Heart left ventricle (tissue), 16 donors: ENCODE data around the gene TAGLN2. TPM values are rescaled to one million over a fixed set of nuclear protein-coding genes. Genes with fewer than 3 reads are reported as not detected.

ENCODE experiments used
- ATAC-seq, 4 donors: fragments of 200-7000 bp; cut with Tn5 transposase; one replicate each; pipeline ENCODE4 v1.9.1; 2020 to 2022; ENCODE audit warnings: moderate library complexity in 4 of 4, mild to moderate bottlenecking in 3 of 4, moderate number of reproducible peaks in 1 of 4
- DNase-seq, 5 donors: peaks; one replicate each; pipeline ENCODE4 v3.0.0-alpha.2; 2020
- H3K27ac ChIP-seq, 12 donors: fragments of 200-600 bp; sonication (generic) in 4 of 12; one replicate each; pipeline versions ENCODE4 v1.5.0 to v1.8.0; 2016 to 2022; ENCODE audit warnings: mild to moderate bottlenecking in 2 of 12
- H3K27me3 ChIP-seq, 9 donors: fragments of 200-600 bp; sonication (generic) in 2 of 9; one replicate each; pipeline versions ENCODE4 v1.5.1 to v1.8.0; 2016 to 2022; ENCODE audit warnings: mild to moderate bottlenecking in 3 of 9
- H3K36me3 ChIP-seq, 9 donors: fragments of 200-600 bp; sonication (generic) in 2 of 9; one replicate each; pipeline versions ENCODE4 v1.5.0 to v1.8.0; 2018 to 2022; ENCODE audit warnings: mild to moderate bottlenecking in 2 of 9
- H3K4me1 ChIP-seq, 12 donors: fragments of 200-600 bp; sonication (generic) in 4 of 12; one replicate each; pipeline versions ENCODE4 v1.5.0 to v1.8.0; 2016 to 2022; ENCODE audit warnings: mild to moderate bottlenecking in 3 of 12
- H3K4me3 ChIP-seq, 12 donors: fragments of 200-600 bp; sonication (generic) in 4 of 12; one replicate each; pipeline versions ENCODE4 v1.5.0 to v1.8.0; 2017 to 2022; ENCODE audit warnings: mild to moderate bottlenecking in 9 of 12, moderate library complexity in 4 of 12
- H3K9me3 ChIP-seq, 12 donors: fragments of 200-600 bp; sonication (generic) in 4 of 12; one replicate each; pipeline versions ENCODE4 v1.5.0 to v1.8.0; 2016 to 2022; ENCODE audit warnings: mild to moderate bottlenecking in 1 of 12
- POLR2A ChIP-seq, 2 donors: fragments of 450-650 bp; IDR thresholded peaks; one replicate each; pipeline ENCODE4 v1.6.1; 2017; ENCODE audit warnings: antibody characterized with exemption in 2 of 2, mild to moderate bottlenecking in 2 of 2, moderate library complexity in 2 of 2
- WGBS, 4 donors: extraction: QIAGEN DNeasy Blood & Tissue Kit in 2 of 4; methylation state at CpG; one replicate each; pipeline versions ENCODE4 v1.1.5 to v1.1.7; 2013 to 2018; 5-methylcytosine and 5-hydroxymethylcytosine counted together
- intact Hi-C, 10 donors: fragments of 100-400 bp; cut with DNase I; formaldehyde crosslinking; loops; one replicate each; pipeline versions ENCODE4 v1.11.1 to v1.14.2; 2022
- polyA plus RNA-seq, 2 donors: library from polyadenylated mRNA; stranded (reverse); fragments of 200-250 nt; gene quantifications; one replicate each; pipeline ENCODE4 v1.2.3, GENCODE V29; 2013
- total RNA-seq, 9 donors: library from RNA; depleted of rRNA in 2 of 9; stranded (reverse); fragments of >200 nt in 2 of 9; fragmentation: NEBNext Ultra II Directional in 3 of 9; extraction: Animal tissue kit (Norgen Biotek cat#: 25700) in 3 of 9; gene quantifications; one replicate each; pipeline versions ENCODE4 v1.1.0 to v1.2.4, GENCODE V29; 2016 to 2023
- TF ChIP-seq, protein P1 (sequence below), 12 donors: fragments of 200-600 bp; sonication (generic) in 4 of 12; IDR thresholded peaks; one replicate each; pipeline versions ENCODE4 v1.5.0 to v1.8.0; 2018 to 2022; ENCODE audit warnings: antibody characterized with exemption in 12 of 12, mild to moderate bottlenecking in 5 of 12
- donor health status: ischemic (EF 13 %, LVEDD 7.1; RV severe dilation, severe dysfunction).
- donor health status: healthy with polysubstance abuse.
- donor health status: DM: no; HTN: yes; CAD: no.
- donor health status: DM: no; HTN: no; CAD: no.
- donor health status: ischemic (EF 25% LVEDD 6.9; RV normal size, moderate dysfunction).
- donor health status: ischemic (EF 25% LVEDD 5.7; RV mildly dilated, moderate dysfunction).
- donor health status: healthy.
- donor health status: DM: yes; HTN: yes; CAD: no.
- donor health status: ischemic (EF 35%, LVEDD 5.7; RV mildly dilated, moderate dysfunction).
- donor health status: nonischemic (EF 11% LVEDD 7.7; RV severe dilation, severe dysfunction).
- donor health status: DM: yes; HTN: yes; CAD: no.
- donor health status: PGD.
- donor health status: ischemic (EF 29% LVEDD 5.4; RV normal size, mild dysfunction).
- donor health status: nonischemic (EF 23%, LVEDD 6.1; RV moderate dilation, normal function).

TAGLN2 gene
- total and polyA plus RNA-seq, 11 donors: 84.3 to 246 (median 131) TPM

DNA sequence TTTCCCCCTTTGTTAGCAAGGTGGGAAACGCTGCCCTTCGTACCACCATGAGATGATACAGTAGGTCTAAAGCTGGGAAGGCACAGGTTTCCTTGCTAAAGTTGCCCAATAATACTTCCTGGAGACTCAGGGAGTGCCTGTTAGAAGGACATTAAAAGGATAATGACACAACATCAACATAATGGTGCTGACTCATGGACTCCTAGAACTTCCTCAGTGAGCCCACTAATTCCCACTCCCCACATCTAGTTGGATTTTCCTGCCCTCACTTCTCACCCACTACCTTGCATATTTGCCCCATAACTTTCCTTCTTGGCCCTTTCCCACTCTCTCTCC lies 42.8 kb downstream of the TAGLN2 start:
- H3K27ac ChIP-seq: no peak overlapping the region
- H3K27me3 ChIP-seq: no peaks in the 10 kb centered on the region
- H3K9me3 ChIP-seq: no peaks in the 10 kb centered on the region
- intact Hi-C loops: loop anchor here in 1 of 10 donors (10.0 kb wide), 1 partner anchor 668 kb away; no protein-coding TSS in a partner anchor
- no peak for TF ChIP-seq POLR2A (IDR thresholded peaks at IDR 0.05)
- TF ChIP-seq, protein P1, sequence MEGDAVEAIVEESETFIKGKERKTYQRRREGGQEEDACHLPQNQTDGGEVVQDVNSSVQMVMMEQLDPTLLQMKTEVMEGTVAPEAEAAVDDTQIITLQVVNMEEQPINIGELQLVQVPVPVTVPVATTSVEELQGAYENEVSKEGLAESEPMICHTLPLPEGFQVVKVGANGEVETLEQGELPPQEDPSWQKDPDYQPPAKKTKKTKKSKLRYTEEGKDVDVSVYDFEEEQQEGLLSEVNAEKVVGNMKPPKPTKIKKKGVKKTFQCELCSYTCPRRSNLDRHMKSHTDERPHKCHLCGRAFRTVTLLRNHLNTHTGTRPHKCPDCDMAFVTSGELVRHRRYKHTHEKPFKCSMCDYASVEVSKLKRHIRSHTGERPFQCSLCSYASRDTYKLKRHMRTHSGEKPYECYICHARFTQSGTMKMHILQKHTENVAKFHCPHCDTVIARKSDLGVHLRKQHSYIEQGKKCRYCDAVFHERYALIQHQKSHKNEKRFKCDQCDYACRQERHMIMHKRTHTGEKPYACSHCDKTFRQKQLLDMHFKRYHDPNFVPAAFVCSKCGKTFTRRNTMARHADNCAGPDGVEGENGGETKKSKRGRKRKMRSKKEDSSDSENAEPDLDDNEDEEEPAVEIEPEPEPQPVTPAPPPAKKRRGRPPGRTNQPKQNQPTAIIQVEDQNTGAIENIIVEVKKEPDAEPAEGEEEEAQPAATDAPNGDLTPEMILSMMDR (IDR thresholded peaks at IDR 0.05): no peak
- no peak overlapping the region for H3K4me3 ChIP-seq
- DNase-seq (no peak), ATAC-seq (no peak)
- H3K4me1 ChIP-seq: peaks cover 0 to 36% (median 0%) of the 10 kb centered on the region in 12 donors
- 79 to 89% (median 87%) methylated on average over 2 of the region's 2 CpGs for WGBS, 4 donors
- no peaks in the 10 kb centered on the region for H3K36me3 ChIP-seq

DNA sequence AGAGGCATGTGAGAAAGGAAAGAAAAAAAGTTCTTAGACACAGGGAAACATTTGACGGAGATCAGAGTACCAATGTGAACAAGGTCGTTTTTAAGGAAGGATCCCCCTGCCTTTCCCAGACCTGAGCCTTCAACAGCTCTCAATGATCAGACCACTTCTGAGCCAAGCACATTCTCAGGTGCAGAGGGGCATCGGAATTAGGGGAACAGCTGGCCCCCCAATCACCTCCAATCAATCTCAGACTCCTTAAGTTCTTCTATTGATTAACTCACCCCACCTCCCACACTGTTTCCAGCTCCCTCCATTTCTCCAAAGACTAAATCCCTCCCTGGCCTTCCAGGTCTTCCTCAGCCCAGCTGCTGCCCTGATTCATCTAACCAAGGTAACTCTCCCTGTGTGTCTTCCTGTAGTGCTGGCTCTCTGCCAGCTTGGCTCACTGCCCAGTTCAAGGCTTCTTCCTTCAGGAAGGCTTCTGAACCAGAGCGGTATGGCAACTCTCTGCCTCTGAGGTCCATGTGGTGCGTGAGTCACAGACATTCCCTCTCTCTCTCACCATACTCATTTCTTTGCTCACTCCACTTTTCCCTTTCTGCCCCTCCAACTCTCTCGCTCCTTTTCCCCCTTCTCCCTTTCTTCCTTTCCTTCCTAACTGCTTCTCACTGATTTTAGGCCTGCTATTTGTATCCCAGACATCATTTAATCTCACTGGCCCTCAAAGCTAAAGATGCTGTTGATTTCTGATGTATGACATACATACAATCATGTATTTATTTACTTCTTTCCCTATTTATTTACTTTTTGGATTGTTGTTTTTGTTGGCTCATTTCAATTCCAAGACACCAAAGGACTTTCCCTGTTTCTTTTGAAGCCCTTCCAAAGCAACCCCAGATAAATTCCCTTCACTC lies 43.4 kb downstream of the TAGLN2 start:
- Histone ChIP-seq H3K4me1 (peaks cover 0 to 36% (median 0%) of the 10 kb centered on the region in 12 donors), H3K4me3 (no peak overlapping the region), H3K27me3 (no peaks in the 10 kb centered on the region), H3K27ac (no peak overlapping the region), H3K36me3 (no peaks in the 10 kb centered on the region), H3K9me3 (no peaks in the 10 kb centered on the region)
- TF ChIP-seq POLR2A (IDR thresholded peaks at IDR 0.05): no peak
- TF ChIP-seq, protein P1 (IDR thresholded peaks at IDR 0.05): no peak
- DNase-seq: peak in 4 of 5 donors; percentile 44 to 82 (median 56)
- peak in 3 of 4 donors; percentile 34 to 60 (median 49) for ATAC-seq
- intact Hi-C loops: loop anchor here in 1 of 10 donors (10.0 kb wide), 1 partner anchor 667 kb away; no protein-coding TSS in a partner anchor
- 60 to 65% (median 61%) methylated on average over 6 of the region's 6 CpGs for WGBS, 4 donors

DNA sequence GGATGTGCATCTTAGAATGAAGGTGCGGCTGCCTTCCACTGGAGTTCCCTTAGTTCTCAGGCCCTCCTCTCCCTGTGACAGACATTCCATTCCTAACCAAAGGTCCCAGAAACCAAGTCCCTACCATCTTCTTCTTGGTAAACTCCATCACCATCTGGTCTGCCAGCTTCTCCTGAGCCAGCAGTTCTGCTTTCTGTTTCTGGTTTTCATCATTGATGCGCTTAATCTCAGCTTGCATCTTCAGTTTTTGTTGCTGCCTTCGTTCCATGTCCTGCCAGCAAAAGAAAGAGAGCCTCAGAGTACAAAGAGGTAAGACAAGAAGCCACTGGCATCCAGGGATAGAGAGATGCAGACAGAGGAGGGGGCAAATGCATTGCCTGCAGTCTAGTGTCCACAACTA lies 44.9 kb downstream of the TAGLN2 start:
- no peak for ATAC-seq
- Histone ChIP-seq H3K4me1 (peaks cover 0 to 36% (median 0%) of the 10 kb centered on the region in 12 donors), H3K27me3 (no peaks in the 10 kb centered on the region), H3K9me3 (no peaks in the 10 kb centered on the region), H3K27ac (peak overlapping the region in 1 of 12 donors; percentile 2), H3K4me3 (no peak overlapping the region), H3K36me3 (no peaks in the 10 kb centered on the region)
- 91 to 95% (median 93%) methylated on average over 3 of the region's 3 CpGs for WGBS, 4 donors
- TF ChIP-seq POLR2A (IDR thresholded peaks at IDR 0.05): no peak
- TF ChIP-seq, protein P1 (IDR thresholded peaks at IDR 0.05): no peak
- intact Hi-C loops: loop anchor here in 1 of 10 donors (10.0 kb wide), 1 partner anchor 666 kb away; no protein-coding TSS in a partner anchor
- no peak for DNase-seq

DNA sequence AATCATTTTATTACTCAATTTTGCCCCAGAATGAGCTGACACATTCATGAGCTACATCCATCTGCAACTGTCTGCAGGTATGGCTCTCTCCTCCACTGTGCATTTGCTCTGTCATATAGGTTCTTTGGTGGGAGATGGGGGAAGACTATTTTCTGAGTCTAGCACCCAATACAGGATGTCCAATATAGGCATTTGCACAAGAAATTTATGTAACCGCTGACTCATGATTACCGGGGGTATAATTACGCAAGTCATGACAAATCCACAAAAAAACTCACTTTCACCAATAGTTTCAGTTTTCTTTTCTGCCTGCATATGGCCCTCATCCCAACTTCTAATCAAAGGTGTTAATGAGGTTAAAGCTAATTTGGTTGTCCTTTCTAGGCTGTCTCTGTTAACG lies 45.3 kb downstream of the TAGLN2 start:
- DNase-seq (no peak), ATAC-seq (no peak)
- Histone ChIP-seq H3K4me3 (no peak overlapping the region), H3K36me3 (no peaks in the 10 kb centered on the region), H3K9me3 (no peaks in the 10 kb centered on the region), H3K27ac (peak overlapping the region in 1 of 12 donors; percentile 2), H3K4me1 (peaks cover 0 to 36% (median 0%) of the 10 kb centered on the region in 12 donors), H3K27me3 (no peaks in the 10 kb centered on the region)
- 89 to 97% (median 91%) methylated on average over 4 of the region's 4 CpGs for WGBS, 4 donors
- TF ChIP-seq, protein P1 (IDR thresholded peaks at IDR 0.05): no peak
- no peak for TF ChIP-seq POLR2A (IDR thresholded peaks at IDR 0.05)
- intact Hi-C loops: loop anchor here in 1 of 10 donors (10.0 kb wide), 1 partner anchor 665 kb away; no protein-coding TSS in a partner anchor
